ENCODE measurements around the gene SLC25A20.
"Not testable (repeated sequence)": the region's sequence is repeated elsewhere in the genome, so short reads cannot be mapped to it uniquely, and the experiment has no call there.

SLC25A20 gene

GRCh38 chr3:48919215-48920138 is 20.8 kb upstream of the SLC25A20 start:
- Histone ChIP-seq H3K9ac (peak overlapping the region; percentile 46), H3K4me3 (ENCODE audit: low read depth, low read length) (peak overlapping the region; percentile 73)

GRCh38 chr3:48918388-48919214 is 19.9 kb upstream of the SLC25A20 start, which contains the start of gene ARIH2:
ARIH2 (plus strand) TSS chr3:48918842; CDS start chr3:48927559, 8,717 bp downstream.
- peak; percentile 17 for TF ChIP-seq CTCF (IDR thresholded peaks at IDR 0.05)
- H3K4me1 ChIP-seq = peaks cover 2% of the 10 kb centered on the region
- H3K4me3 ChIP-seq (ENCODE audit: low read depth, low read length) = peak within 1 kb of the TSS; percentile 73
- no peaks in the 10 kb centered on the region for H3K27me3 ChIP-seq (ENCODE audit: control insufficient read depth, insufficient read depth, low read length)
- H3K9ac ChIP-seq = peak within 1 kb of the TSS; percentile 46
- H3K4me2 ChIP-seq (ENCODE audit: low read length) = peak within 1 kb of the TSS; percentile 98
- H3K36me3 ChIP-seq (ENCODE audit: control insufficient read depth, insufficient read depth, low read length) = no peaks in the 10 kb centered on the region
- H3K79me2 ChIP-seq = peaks cover 17% of the 10 kb centered on the region
- peak within 1 kb of the TSS; percentile 73 for H2AFZ ChIP-seq
- H3K9me3 ChIP-seq (ENCODE audit: control insufficient read depth, low read length) = no peaks in the 10 kb centered on the region
- H3K27ac ChIP-seq = peak within 1 kb of the TSS; percentile 92

More at GRCh38 chr3:48919215-48920138, 20.8 kb upstream of the SLC25A20 start:
- peak overlapping the region; percentile 73 for H2AFZ ChIP-seq
- peaks cover 19% of the 10 kb centered on the region for H3K79me2 ChIP-seq
- no peaks in the 10 kb centered on the region for H3K36me3 ChIP-seq (ENCODE audit: control insufficient read depth, insufficient read depth, low read length)
- H3K27me3 ChIP-seq (ENCODE audit: control insufficient read depth, insufficient read depth, low read length) = no peaks in the 10 kb centered on the region
- H3K27ac ChIP-seq = peak overlapping the region; percentile 92
- peak overlapping the region; percentile 98 for H3K4me2 ChIP-seq (ENCODE audit: low read length)
- peaks cover 2% of the 10 kb centered on the region for H3K4me1 ChIP-seq
- no peaks in the 10 kb centered on the region for H3K9me3 ChIP-seq (ENCODE audit: control insufficient read depth, low read length)
- TF ChIP-seq CTCF (IDR thresholded peaks at IDR 0.05) = no peak

DNA sequence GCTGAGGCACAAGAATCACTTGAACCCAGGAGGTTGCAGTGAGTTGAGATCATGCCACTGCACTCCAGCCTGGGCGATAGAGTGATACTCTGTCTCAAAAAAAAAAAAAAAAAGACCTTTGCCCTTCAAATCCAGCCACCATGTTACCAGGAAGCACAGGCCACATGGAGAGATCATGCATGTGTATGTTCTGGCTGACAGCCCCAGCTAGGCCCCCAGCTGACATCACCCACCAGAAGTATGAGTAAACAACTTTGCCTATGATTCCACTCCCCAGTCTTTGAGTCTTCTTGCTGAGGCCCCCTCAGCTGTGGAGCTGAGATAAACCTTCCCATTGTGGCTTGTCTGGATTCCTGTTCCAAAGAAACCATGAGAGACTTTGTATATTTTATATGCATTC is 16.6 kb upstream of the SLC25A20 start:
- Histone ChIP-seq H3K4me1 (peaks cover 2% of the 10 kb centered on the region), H3K9me3 (ENCODE audit: control insufficient read depth, low read length) (no peaks in the 10 kb centered on the region), H3K79me2 (peaks cover 4% of the 10 kb centered on the region), H3K27ac (no peak overlapping the region), H3K4me3 (ENCODE audit: low read depth, low read length) (no peak overlapping the region), H3K27me3 (ENCODE audit: control insufficient read depth, insufficient read depth, low read length) (no peaks in the 10 kb centered on the region), H3K9ac (no peak overlapping the region), H2AFZ (no peak overlapping the region), H3K4me2 (ENCODE audit: low read length) (no peak overlapping the region), H3K36me3 (ENCODE audit: control insufficient read depth, insufficient read depth, low read length) (no peaks in the 10 kb centered on the region)
- no peak for TF ChIP-seq CTCF (IDR thresholded peaks at IDR 0.05)

GRCh38 chr3:48907026-48907425 is 8.3 kb upstream of the SLC25A20 start:
- H3K9me3 ChIP-seq (ENCODE audit: control insufficient read depth, low read length); H3K27me3 ChIP-seq (ENCODE audit: control insufficient read depth, insufficient read depth, low read length); H3K4me1 ChIP-seq; H3K27ac ChIP-seq; H3K9ac ChIP-seq; H3K79me2 ChIP-seq; H3K36me3 ChIP-seq (ENCODE audit: control insufficient read depth, insufficient read depth, low read length); H3K4me3 ChIP-seq (ENCODE audit: low read depth, low read length); H3K4me2 ChIP-seq (ENCODE audit: low read length); H2AFZ ChIP-seq: not testable (repeated sequence)

- peak overlapping the region; percentile 94 for H2AFZ ChIP-seq
- no peaks in the 10 kb centered on the region for H3K9me3 ChIP-seq (ENCODE audit: control insufficient read depth, low read length)
- H3K4me3 ChIP-seq (ENCODE audit: low read depth, low read length) = peak overlapping the region; percentile 79
- peaks cover 12% of the 10 kb centered on the region for H3K4me1 ChIP-seq
- no peaks in the 10 kb centered on the region for H3K36me3 ChIP-seq (ENCODE audit: control insufficient read depth, insufficient read depth, low read length)
- peak overlapping the region; percentile 71 for H3K4me2 ChIP-seq (ENCODE audit: low read length)
- no peak for TF ChIP-seq CTCF (IDR thresholded peaks at IDR 0.05)
- peak overlapping the region; percentile 25 for H3K9ac ChIP-seq
- H3K27me3 ChIP-seq (ENCODE audit: control insufficient read depth, insufficient read depth, low read length) = no peaks in the 10 kb centered on the region
- peak overlapping the region; percentile 68 for H3K27ac ChIP-seq
- peaks cover 2% of the 10 kb centered on the region for H3K79me2 ChIP-seq
These were observed 591 bp upstream of the SLC25A20 start for GRCh38 chr3:48899273-48899672.
